Subcutaneous adipose tissue (tissue), 4 donors: ENCODE data around the gene PIM2. TPM values are rescaled to one million over a fixed set of nuclear protein-coding genes. Genes with fewer than 3 reads are reported as not detected.

Source experiments
- CTCF ChIP-seq: fragments of 450-650 bp; IDR thresholded peaks from one replicate; pipeline ENCODE4 v1.5.1; 2016; ENCODE audit warnings: low read depth, mild to moderate bottlenecking, control low read depth, antibody characterized with exemption, moderate library complexity
- total RNA-seq, 4 donors: library from RNA; depleted of rRNA; stranded (reverse); fragments of >200 nt; gene quantifications; one replicate each; pipeline ENCODE4 v1.1.0, GENCODE V29; 2016

PIM2 gene
- total RNA-seq, 4 donors from 2014 or later: 3.4 to 11.7 (median 5.5) TPM

DNA sequence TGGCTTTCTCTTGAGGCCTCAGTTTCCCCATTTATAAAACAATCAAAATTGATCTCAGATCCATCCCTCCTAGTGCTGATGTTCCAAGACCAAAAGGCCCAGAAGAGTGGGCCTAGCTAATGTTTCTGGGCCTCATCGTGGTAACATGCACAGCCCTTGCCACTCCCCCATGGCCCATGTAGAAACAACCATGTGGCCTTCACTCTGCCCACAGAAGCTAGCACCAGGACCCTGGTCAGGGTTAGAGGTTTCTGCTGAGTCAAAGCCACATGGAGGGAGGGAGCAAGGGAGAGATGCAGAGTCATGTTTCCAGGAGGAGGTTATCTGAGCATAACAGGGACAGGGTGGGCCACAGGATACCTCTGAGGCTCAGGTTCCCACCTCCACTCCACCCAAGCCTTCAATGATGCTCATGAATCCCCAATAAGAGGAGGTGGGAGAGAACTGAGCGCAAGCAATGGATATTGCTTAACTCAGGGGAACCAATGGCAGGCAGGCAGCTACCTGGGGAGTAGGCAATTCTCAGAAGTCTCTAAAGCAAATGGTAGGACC, 21.7 kb upstream of the PIM2 start:
- TF ChIP-seq CTCF: no peak

DNA sequence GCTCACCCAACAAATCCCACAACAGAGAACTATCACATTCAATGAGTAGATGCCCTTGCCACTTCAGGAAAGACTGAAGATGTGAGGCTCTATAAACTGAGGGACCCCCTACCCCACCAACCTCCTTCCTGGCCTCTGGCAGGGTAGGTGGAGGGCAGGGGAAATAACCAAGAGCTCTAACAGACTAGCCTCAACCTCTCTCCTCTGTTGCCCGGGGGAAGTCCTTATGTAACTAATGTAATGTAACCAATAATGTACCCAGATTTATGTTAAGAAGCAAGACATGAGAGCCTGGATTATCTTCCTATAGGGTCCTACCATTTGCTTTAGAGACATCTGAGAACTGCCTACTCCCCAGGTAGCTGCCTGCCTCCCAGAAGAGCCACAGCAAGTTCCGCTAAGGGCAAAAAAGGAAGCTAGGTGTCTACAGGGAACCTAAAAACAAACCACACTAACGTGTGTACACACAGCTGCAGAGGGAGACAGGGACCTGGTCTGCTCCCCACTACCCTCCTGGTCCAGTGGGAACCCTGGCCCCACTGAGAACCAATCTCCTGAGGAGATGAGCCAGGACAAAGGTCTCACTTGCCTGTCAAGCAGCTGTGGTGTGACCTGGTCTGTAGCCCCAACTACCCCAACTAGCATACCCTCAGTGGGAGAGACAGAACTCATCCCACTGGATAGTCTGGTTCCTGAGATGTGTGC, 20.9 kb upstream of the PIM2 start:
- TF ChIP-seq CTCF: no peak

- no peak for TF ChIP-seq CTCF
These were observed 20.0 kb upstream of the PIM2 start for GRCh38 chrX:48938721-48939425.

DNA sequence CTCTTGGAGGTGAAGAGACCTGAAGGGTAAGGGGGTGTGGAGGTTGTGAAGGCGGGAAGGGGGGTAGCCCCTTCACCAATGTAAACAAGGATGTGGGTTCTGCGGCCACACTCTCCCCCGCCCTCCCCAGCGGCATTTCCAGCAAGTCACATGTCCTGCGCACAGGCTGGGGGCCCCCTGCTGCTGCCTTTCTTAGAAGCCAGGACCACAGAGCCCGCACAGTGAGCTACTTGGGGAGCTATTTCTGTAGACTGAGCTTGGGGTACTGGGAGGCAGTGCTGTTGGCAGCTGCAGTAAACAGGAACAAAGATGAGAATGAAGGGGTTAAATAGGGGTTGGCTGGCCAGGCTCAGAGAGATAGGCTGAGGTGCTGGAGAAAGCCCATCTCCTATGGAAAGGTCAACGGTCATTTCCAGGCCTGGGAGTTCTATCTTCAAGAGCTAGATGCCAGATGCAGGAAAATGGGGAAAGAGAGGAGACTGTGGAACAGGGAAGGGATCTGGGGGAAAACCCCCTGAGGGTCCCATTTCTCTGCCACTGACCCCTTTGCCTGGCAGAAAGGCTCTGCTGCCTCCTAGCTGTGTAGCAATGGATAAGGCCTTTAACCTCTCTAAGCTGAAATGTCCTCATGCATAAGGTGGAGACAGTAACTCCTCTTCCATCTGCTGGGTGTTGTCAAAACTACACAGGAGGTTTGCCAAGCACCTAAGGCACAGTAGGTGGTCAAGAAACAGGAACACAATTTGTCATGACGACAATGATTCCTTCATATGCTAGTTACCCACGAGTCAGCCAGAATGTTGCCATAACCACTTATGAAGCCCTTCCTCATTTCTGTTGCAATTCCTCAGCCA, 18.5 kb upstream of the PIM2 start:
- TF ChIP-seq CTCF: no peak

DNA sequence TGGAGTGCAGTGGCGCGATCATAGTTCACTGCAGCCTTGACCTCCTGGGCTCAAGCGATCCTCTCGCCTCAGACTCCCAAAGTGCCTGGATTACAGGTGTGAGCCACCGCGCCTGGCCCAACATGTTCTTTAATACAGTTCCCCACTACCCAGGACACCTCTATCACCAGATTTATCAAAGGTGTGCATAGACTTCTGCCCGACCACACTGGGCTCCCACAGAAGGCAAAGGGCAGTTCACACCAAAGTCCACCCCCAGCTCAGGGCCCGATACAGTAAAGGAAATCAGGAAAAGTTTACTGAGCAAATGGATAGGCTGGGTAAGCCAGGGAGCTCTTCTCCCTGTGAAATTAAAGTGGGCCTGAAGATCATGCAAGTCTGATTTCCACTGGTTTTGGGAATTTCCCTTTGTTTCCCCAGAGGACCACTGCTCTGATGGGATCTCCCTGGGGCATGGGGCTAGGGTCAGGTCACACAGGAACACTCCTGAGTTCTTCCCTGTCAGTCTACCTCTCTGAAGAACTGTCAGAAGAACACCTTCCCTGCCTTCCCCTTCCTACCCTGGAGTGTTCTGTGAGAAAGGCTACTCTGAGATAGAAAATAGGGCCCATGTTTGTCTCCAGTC, 17.7 kb upstream of the PIM2 start:
- TF ChIP-seq CTCF: no peak

DNA sequence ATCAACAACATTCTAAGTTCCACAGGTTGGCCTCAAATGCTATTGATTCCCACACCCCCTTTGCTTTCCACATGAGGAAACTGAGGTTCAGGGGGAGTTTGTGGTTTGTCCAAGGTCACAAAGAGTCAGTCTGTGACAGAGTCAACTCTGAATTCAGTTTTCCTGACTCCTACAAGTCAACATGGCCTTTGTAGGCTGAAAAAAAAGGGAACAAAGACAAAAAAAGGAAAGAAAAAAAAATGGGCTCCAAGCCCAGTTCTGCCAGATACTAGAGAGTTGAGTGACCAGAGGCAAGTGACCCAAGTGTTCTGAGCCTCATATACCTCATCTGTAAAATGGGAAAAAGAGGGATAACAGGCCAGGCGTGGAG, 16.5 kb upstream of the PIM2 start:
- TF ChIP-seq CTCF: no peak
